ENCODE results near the gene CLCN3.
"Not testable (repeated sequence)": the region's sequence is repeated elsewhere in the genome, so short reads cannot be mapped to it uniquely, and the experiment has no call there.

Gene CLCN3

GRCh38 chr4:169658196-169658595, 37.8 kb downstream of the CLCN3 start:
- DNase-seq = no peak

GRCh38 chr4:169658975-169659715, 38.8 kb downstream of the CLCN3 start:
- DNase-seq = no peak

GRCh38 chr4:169659716-169660670, 39.6 kb downstream of the CLCN3 start:
- DNase-seq = peak; percentile 83

GRCh38 chr4:169660929-169661328, 40.6 kb downstream of the CLCN3 start:
- DNase-seq = no peak

- DNase-seq = no peak
Observed at GRCh38 chr4:169661761-169662160, 41.4 kb downstream of the CLCN3 start.

GRCh38 chr4:169662206-169662605, 41.8 kb downstream of the CLCN3 start:
- no peak for DNase-seq

- DNase-seq = no peak
Observed at GRCh38 chr4:169663402-169663801, 43.0 kb downstream of the CLCN3 start.

- no peak for DNase-seq
Observed at GRCh38 chr4:169663831-169664230, 43.5 kb downstream of the CLCN3 start.

GRCh38 chr4:169664615-169665014, 44.2 kb downstream of the CLCN3 start:
- no peak for DNase-seq

- no peak for DNase-seq
Observed at GRCh38 chr4:169665046-169665737, 44.8 kb downstream of the CLCN3 start.

GRCh38 chr4:169668069-169668721, 47.8 kb downstream of the CLCN3 start:
- DNase-seq = no peak

- no peak for DNase-seq
Observed at GRCh38 chr4:169675825-169676224, 55.4 kb downstream of the CLCN3 start.

GRCh38 chr4:169677150-169677748, 56.9 kb downstream of the CLCN3 start:
- DNase-seq = no peak

- not testable (repeated sequence) for DNase-seq
Observed at GRCh38 chr4:169678486-169678885, 58.1 kb downstream of the CLCN3 start.

- not testable (repeated sequence) for DNase-seq
Observed at GRCh38 chr4:169678951-169679591, 58.7 kb downstream of the CLCN3 start.

GRCh38 chr4:169682372-169683047, 62.1 kb downstream of the CLCN3 start:
- DNase-seq = no peak

GRCh38 chr4:169689681-169690080, 69.3 kb downstream of the CLCN3 start:
- DNase-seq = no peak

GRCh38 chr4:169690787-169691186, 70.4 kb downstream of the CLCN3 start:
- no peak for DNase-seq

GRCh38 chr4:169698331-169698730, 78.0 kb downstream of the CLCN3 start:
- DNase-seq = no peak

- no peak for DNase-seq
Observed at GRCh38 chr4:169707958-169708643, 87.7 kb downstream of the CLCN3 start.

GRCh38 chr4:169715826-169716225, 95.4 kb downstream of the CLCN3 start:
- DNase-seq = no peak
